GM04504 (cell line): ENCODE measurements around the gene ZNF622.
"Not testable (repeated sequence)": the region's sequence is repeated elsewhere in the genome, so short reads cannot be mapped to it uniquely, and the experiment has no call there.

Experiments
- DNase-seq: peaks from one replicate; pipeline ENCODE4 v3.0.0-alpha.2; 2012; ENCODE audit warnings: low read depth

Gene ZNF622

DNA sequence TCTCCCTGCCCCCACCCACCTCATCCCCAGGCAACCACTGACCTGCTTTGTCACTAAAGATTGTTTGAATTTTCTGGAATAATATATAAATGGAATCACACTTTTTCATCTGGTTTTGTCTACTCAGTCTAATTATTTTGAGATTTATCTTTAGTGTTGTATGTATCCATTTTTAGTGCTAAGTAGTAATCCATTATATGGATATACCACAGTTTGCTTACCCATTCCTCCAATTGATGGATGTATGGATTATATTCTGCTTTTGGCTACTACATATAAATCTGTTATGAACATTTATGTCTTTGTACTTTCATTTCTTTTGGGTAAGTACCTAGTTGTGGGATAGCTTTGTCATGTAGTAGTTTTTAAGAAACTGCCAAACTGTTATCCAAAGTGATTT is 14.5 kb upstream of the ZNF622 start:
- DNase-seq = no peak

DNA sequence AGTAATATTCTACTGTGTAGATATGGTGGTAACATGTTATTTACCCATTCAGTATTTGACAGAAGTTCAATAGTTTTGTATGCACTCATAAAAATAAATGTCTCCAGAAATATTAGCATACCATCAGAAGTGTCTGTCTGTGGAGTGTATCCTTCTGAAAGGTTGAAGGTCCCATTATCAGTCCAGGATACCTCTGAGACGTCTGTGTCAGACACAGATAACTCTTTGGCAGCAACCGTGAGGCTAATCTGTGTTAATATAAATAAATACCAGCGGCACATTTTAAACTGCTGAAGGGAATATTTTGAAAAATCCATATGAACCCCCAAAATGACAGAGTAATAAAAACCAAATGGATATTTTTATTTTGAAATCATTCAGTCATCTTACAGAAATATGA is 11.9 kb upstream of the ZNF622 start:
- DNase-seq = no peak

DNA sequence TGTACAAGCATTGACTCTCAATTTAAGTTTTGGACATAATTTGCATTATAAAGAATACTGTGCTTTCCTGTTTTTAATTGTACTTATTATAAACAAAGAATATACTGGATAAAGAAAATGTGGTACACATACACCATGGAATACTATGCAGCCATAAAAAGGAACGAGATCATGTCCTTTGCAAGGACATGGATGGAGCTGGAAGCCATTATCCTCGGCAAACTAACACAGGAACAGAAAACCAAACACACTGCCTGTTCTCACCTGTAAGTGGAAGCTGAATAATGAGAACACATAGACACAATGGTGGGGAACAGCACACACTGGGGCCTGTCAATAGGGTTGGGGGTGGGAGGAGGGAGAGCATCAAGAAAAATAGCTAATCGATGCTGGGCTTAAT is 10.8 kb upstream of the ZNF622 start:
- DNase-seq = not testable (repeated sequence)

DNA sequence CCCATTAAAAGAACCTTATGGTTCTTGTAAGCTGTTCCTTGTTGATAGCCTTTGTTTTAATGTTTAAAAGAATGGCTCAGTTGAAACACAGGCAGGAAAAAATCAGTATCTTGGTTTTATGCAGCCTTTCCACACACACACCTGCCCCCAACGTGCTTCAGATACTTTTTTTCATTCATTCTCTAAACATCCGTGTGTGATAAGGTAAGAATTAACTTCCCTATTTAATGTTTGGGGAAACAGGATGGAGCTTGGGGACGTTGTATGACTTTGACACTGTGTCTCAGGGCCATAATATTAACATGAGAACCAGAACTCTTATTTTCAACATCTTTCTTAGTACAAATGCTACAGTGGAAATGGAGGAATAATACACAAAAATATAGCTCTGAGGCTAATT is 5.8 kb upstream of the ZNF622 start:
- DNase-seq = no peak

DNA sequence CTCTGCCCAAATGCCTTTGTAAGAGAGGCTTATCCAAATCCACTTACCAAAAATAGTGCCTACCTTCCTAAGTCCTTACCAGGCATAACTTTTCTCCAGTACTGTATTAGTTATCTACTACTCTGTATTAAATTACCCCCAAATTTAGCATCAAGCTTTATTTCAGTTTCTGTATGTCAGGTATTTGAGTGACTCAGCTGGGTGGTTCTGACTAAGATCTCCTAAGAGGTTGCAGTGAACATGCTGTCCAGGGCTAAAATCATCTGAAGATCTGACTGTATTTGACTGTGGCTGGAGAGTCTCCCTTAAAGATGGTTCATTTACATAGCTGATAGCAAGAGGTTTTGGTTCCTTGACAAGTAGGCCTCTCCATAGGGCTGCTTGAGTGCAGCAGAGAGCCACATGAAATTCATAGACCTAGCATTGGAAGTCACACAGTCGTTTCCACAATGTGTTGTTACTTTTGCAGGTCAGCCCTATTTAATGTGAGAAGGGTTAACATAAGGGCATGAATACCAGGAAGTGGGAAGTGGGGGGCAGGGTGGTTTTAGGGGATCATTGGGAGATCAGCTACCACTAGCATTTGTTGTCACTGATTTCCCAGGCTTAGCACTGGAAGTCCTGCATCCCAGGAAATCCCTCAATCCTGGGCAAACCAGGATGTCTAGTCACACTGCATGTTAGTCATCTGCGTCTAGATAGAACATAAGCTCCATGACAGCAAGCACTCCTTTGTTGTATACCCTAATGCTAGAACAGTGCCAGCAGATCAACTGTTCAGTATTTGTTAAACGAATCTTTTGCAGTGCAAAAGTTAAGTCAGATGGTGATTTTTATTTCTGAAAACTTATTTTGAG is 2.0 kb upstream of the ZNF622 start:
- no peak for DNase-seq

DNA sequence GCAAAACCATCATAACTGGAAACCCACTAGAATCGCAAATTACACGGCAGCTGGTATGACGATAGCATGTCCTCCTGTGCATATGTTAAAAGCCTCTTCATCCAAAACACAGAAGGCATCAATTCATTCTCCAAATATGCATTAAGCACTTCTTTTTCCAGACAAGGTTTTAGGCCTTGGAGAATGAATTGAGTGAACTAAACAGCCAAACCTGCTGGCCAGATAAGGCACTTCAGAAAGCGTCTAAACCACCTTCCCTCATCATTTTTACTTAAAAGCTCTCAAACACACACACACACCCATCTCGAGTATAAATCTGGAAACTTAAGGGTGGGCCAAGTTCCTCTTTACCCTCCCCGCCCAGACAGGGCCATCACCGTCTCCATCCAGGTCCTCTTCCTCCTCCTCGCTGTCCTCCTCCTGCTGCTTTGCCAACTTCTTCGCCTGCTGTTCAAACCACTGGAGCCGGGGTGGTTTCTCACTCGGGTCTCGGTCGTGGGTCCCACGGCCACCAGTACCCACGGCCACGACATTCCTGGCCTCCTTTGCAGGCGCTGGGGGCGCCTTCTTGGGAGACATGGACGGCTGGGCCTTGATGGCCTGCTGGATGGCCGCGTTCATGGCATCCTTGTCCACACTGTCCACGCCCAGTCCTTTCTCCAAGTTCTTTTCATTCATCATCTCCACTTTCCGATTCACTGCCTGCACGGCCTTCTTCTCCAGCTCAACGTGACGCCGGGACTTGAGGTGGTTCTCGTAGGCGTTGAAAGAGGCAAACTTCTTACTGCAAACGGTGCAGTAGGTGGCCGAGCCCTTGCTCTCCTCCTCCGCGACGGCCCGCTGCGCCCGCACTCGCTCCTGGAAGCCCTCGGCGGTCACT is 696 bp downstream of the ZNF622 start:
- no peak for DNase-seq

DNA sequence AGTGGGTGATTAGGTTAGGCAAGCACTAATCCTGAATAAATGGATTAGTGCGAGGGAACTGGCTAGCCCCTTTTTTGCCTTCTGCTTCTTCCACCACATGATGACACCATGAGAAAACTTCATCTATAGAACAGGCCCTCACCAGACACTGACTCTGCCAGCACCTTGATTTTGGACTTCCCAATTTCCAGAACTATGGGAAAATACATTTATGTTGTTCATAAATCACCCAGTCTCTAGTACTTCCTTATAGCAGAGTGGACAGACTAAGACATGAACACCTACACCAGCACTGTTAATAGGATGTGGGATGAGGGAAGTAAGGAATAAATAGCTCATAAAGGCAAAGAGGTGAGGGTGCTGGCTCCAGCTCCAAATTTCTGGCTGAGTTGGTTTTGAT is 1.4 kb downstream of the ZNF622 start:
- no peak for DNase-seq

DNA sequence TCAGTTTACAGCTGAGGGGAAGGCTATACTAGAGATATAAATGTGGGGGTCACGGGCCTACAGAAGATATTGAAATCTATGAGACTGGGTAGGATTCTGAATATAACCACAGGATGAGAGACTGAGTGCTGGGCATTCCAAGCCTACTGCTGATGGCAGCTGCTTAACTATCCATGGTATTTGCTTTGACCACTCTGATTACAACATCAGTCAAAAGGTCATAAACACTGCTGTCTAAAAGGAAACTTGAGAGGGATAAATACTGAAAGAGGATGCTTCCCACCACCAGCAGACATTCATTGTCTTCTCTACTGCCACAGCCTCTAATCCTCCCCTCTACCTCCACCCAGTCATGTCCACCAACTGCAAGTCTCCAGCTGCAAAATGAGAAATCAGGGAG is 3.8 kb downstream of the ZNF622 start:
- DNase-seq = peak; percentile 77

DNA sequence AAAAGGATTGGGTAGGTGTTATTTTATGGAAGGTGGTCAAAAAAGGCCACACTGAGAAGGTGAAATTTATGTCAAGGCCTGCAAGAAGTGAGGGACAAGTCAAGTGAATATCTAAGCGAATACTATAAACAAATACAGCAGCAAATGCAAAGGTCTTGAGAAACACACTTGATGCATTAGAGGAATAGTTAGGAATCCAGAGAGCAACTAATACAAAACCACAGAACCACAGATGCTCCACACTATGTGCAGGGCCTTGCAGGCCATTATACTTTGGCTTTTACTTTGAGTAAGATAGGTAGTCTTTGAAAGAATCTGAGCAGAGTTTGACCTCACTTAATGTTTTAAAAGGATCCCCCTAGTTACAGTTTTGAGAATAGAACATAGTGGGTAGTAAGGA is 4.6 kb downstream of the ZNF622 start:
- DNase-seq = no peak

DNA sequence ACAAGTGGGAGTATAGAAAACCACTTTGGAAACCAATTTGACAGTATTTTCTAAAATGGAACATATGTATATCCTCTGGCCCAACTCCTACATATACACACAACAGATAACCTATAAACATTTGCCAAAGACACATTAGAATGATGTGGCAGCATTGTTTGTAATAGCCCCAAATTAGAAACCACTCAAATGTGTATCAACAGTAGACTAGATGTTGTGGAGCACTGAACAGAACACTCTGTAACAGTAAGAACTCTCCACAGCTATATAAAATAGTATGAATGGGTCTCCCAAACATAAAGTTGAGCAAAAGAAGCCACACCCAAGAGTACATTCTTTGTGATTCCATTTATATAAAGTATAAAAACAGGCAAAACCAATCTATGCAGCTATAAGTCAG is 6.1 kb downstream of the ZNF622 start:
- DNase-seq = no peak

DNA sequence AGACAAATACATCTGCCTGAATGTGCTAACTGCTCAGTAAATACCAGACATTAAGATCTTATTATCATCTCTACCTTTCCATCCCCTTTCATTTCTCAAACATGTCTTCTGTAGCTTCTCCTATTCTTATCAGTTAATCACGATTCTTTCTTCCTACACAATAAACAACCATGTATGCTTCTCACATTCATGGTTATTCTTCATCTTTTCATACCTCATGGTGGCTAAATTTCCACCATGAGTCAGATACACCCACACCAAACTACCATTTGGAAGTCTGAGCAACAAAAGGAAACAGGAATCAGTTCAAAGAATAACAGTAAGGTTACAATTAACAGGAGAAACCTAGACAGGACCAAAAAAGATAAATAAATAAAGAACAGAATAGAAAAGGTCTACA is 7.7 kb downstream of the ZNF622 start:
- DNase-seq = no peak

DNA sequence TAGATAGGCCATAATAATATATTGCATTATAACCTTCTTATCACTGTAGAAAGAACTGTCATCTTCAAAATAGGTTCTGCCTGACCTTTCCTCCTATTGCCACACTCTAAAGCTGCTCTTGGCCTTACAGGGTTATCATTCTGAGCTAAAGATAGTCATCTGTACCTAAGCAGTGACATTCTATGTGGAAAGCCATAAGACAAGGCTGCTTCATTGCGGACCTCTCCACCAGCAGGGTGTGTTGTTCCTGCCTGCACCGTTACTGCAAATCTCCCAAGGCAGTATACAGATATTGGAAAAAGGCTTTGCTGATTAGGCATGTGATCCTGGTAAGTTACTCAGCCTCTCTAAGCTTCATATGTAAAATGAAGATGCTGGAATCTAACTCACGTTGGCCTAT is 8.1 kb downstream of the ZNF622 start:
- DNase-seq = no peak

DNA sequence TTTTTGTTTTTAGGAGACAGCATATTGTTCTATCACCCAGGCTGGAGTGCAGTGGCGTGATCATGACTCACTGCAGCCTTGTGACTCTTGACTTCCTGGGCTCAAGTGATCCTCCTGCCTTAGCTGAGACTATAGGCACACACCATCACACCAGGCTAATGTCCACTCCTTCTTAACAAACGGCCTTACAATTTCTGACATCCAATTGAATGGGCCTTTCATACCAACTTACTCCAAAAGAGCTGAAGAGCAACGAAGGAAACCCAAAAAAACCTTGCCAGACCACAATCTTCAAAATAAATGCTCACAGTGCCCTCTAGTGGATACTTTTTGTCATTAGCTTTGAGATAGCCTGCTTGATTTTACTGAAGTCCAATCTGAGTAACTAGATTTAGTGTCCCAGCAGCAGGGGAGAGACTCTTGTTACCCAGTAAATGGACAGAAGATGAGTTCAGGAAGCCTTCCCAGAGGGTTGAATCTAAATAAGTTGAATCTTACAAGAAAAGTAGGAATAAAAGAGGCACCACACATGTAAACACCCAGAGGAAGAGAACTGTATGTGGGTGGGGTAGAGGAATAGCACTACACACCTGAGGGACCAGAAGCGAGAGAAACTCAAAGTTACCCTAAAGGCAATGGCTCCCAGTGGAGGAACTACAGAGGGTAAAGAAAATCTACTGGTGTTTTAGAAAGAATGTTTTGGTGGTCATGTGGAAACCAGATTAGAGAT is 9.3 kb downstream of the ZNF622 start:
- DNase-seq = peak; percentile 33

DNA sequence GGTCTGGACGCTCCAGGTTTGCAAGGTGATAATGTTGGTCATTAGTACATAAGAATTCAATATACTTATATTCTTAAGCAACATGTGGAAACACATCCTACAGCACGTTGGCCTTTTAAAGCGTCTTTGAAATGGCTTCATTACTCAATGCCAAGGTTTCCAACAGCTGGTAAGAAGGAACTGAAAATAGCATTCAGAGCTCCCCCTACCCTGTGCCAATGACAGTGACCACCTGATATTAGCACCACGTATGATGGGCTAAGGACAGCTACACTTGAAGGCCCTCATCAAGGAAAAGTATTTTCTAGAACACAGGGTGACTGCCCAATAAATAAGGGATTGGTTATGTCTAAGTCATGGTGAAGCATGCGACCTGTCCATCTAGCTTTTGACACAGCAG is 9.9 kb downstream of the ZNF622 start:
- DNase-seq = no peak

DNA sequence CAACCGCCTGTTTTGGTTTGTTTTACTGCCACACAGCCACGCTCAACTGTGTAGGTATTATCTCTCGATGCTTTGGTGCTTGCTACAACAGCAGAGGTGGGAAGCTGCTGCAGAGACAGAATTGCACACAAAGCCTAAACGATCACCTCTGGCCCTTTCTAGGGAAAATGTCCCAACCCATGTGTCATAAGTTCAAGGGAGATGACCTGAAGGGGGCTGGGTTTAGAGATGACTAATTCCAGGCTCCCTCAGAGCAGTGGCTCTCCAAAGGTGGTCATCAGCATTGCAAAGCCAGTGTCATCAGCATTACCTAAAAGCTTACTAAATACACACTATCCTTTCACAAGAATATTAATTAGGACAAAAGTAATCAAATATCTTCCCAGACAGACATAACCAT is 10.9 kb downstream of the ZNF622 start:
- DNase-seq = no peak

DNA sequence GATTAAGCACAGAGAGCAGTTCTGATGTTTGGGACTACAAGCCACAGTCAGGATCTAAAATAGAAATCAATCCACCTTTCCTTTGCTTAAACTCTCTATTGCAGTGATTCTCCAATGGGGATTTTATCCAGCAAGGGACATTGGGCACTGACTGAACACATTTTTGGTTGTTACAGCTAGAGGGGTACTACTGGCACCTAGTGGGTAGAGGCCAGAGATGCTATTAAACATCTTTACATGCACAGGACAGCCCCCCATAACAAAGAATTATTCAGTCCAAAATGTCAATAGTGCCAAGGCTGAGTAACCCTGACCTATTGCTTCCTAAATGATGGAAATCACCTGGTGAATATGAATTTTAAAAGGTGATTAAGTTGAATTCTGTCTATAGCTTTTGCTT is 12.0 kb downstream of the ZNF622 start:
- no peak for DNase-seq

DNA sequence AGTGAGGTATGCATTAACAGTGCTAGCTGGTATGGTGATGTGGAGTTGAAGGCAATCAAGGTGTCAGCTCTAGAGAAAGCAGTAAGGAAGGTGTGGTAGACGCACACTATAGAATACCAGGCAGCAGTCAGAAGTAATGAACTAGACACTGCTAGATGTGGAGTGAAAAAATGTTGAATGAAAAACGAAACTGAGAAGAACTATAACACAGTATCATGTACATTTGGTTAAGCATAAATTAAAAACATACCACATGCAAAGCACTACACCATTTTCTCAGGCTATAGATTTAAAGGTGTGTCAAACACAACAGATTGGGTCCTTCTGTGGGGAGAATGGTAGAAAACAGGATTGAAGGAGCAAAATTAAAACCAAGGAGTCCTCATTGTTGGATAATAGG is 15.4 kb downstream of the ZNF622 start:
- DNase-seq = no peak

DNA sequence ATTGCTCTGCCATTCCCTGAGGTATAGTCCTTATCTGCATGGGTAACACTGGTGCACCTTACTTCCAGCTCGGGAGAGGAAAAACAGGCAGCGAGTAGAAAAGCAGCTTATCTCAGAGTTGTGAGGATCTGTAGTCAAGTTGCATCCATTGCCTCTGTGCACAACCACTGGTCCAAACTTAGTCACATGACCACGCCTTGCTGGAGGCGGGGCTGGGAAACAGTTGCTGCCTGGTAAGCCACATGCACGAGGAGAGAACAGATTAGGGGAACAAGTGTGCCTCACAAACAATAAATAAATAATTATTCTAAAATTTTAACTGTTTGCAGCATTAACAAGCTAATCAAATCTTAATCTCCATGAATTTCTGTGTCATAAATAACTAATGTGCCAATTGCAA is 18.6 kb downstream of the ZNF622 start:
- no peak for DNase-seq

DNA sequence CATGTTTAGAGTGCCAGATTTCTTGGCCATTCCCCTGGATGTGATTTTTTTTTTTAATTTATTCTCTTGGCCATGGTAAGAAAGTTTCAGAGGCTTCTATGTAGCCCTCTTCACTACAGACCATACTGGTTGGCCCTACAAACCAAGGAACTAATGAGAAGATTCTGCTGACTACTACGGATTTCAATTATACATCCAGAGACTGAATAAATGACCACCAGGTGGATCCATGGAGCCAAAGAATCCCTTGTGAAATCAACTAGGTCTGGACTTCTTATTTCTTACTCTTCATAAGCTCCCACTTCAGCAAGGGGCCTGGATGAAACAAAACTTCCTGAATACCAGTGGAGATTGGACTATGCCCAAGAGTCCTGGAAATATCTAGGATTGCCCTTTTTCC is 27.6 kb downstream of the ZNF622 start:
- DNase-seq = no peak

DNA sequence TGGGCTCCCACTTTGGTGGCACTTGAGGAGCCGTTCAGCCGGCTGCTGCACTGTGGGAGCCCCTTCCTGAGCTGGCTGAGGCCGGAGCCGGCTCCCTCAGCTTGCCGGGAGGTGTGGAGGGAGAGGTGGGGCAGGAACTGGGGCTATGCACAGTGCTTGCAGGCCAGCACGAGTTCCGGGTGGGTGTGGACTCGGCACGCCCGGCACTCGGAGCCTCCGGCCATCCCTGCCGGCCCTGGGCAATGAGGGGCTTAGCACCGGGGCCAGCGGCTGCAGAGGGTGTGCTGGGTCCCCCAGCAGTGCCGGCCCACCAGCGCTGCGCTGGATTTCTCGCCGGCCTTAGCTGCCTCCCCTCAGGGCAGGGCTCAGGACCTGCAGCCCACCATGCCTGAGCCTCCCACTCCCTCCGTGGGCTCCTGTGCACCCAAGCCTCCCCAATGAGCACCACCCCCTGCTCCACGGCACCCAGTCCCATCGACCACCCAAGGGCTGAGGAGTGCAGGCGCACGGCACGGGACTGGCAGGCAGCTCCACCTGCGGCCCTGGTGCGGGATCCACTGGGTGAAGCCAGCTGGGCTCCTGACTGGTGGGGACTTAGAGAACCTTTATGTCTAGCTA is 29.4 kb downstream of the ZNF622 start:
- not testable (repeated sequence) for DNase-seq

DNA sequence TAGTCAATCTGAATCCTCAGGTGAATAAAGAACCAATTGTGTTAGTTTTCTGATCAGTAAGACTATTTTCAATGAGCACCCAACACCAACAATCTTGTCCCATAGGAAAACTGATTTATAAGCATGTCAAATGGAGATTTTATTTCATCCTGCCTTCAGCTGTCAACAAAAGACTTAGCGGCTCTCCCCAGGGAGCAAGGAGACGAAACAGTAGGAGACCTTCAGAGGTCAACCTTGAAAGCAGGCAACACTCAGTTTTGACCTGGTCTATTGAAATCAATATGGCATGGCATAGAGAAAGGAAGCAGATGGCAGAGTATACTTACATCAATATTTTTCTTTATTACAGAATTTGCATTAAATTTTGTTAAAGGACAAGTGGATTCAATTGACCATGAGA is 34.1 kb downstream of the ZNF622 start:
- no peak for DNase-seq
